Skeletal muscle tissue (tissue), 5 donors: ENCODE measurements around the gene IGF2BP3. TPM values are rescaled to one million over a fixed set of nuclear protein-coding genes. Genes with fewer than 3 reads are reported as not detected.

ENCODE experiments used
- H3K27ac ChIP-seq: one replicate; pipeline ENCODE4 v1.7.0; 2013; ENCODE audit warnings: mild to moderate bottlenecking, low read depth, low read length, inconsistent platforms
- H3K27me3 ChIP-seq, 3 donors: one replicate each; pipeline ENCODE4 v1.7.0; 2013; ENCODE audit warnings: low read length in 3 of 3; ENCODE audit not compliant: control insufficient read depth in 3 of 3, insufficient read depth in 3 of 3
- H3K36me3 ChIP-seq, 3 donors: one replicate each; pipeline ENCODE4 v1.7.0; 2013; ENCODE audit warnings: low read length in 3 of 3; ENCODE audit not compliant: control insufficient read depth in 3 of 3, insufficient read depth in 3 of 3
- H3K4me1 ChIP-seq, 3 donors: one replicate each; pipeline ENCODE4 v1.7.0; 2013; ENCODE audit warnings: low read length in 3 of 3, mild to moderate bottlenecking in 3 of 3; ENCODE audit not compliant: control insufficient read depth in 3 of 3, insufficient read depth in 3 of 3
- H3K4me3 ChIP-seq, 3 donors: one replicate each; pipeline ENCODE4 v1.7.0; 2013; ENCODE audit warnings: low read length in 3 of 3
- H3K9ac ChIP-seq, 3 donors: one replicate each; pipeline ENCODE4 v1.7.0; 2013; ENCODE audit warnings: low read length in 3 of 3, mild to moderate bottlenecking in 3 of 3, moderate library complexity in 2 of 3, low read depth in 1 of 3
- H3K9me3 ChIP-seq, 3 donors: one replicate each; pipeline ENCODE4 v1.7.0; 2013; ENCODE audit warnings: low read length in 3 of 3; ENCODE audit not compliant: control insufficient read depth in 3 of 3
- small RNA-seq: library from RNA; depleted of rRNA; stranded (forward); fragments of <200 nt; gene quantifications from one replicate; pipeline ENCODE3, GENCODE V24; 2014
- total RNA-seq: library from RNA; depleted of rRNA; stranded (reverse); fragments of >200 nt; gene quantifications from one replicate; pipeline ENCODE4 v1.2.3, GENCODE V29; 2014
- donor health status: Osteomylitis.

Gene IGF2BP3
- total RNA-seq, 1 donor from 2014 or later, result 59.0 TPM

GRCh38 chr7:23266918-23267317, 203.4 kb downstream of the IGF2BP3 start:
- no peak overlapping the region for H3K4me3 ChIP-seq
- H3K36me3 ChIP-seq, result peaks cover 0 to 11% (median 2%) of the 10 kb centered on the region in 3 donors
- H3K9me3 ChIP-seq, result no peaks in the 10 kb centered on the region
- H3K27me3 ChIP-seq, result peaks cover 0 to 2% (median 0%) of the 10 kb centered on the region in 3 donors
- no peaks in the 10 kb centered on the region for H3K4me1 ChIP-seq
- H3K27ac ChIP-seq, result no peak overlapping the region
- H3K9ac ChIP-seq, result no peak overlapping the region

GRCh38 chr7:23264916-23265458, 205.3 kb downstream of the IGF2BP3 start:
- Histone ChIP-seq H3K9ac (no peak overlapping the region), H3K9me3 (no peaks in the 10 kb centered on the region), H3K36me3 (peaks cover 0 to 15% (median 2%) of the 10 kb centered on the region in 3 donors), H3K27ac (no peak overlapping the region), H3K4me3 (no peak overlapping the region), H3K4me1 (no peaks in the 10 kb centered on the region), H3K27me3 (no peaks in the 10 kb centered on the region)

- Histone ChIP-seq H3K27ac (no peak overlapping the region), H3K9me3 (no peaks in the 10 kb centered on the region), H3K36me3 (peaks cover 0 to 14% (median 4%) of the 10 kb centered on the region in 3 donors), H3K4me1 (no peaks in the 10 kb centered on the region), H3K9ac (no peak overlapping the region), H3K4me3 (no peak overlapping the region), H3K27me3 (no peaks in the 10 kb centered on the region)
Observed at GRCh38 chr7:23261843-23262452, 208.3 kb downstream of the IGF2BP3 start.

- Histone ChIP-seq H3K4me1 (no peaks in the 10 kb centered on the region), H3K27me3 (no peaks in the 10 kb centered on the region), H3K9me3 (no peaks in the 10 kb centered on the region), H3K27ac (no peak overlapping the region), H3K36me3 (peaks cover 0 to 12% (median 3%) of the 10 kb centered on the region in 3 donors), H3K9ac (no peak overlapping the region), H3K4me3 (no peak overlapping the region)
Observed at GRCh38 chr7:23260371-23260770, 209.9 kb downstream of the IGF2BP3 start.

Small RNA genes within 50 kb of the gene (small RNA-seq; reads per million reads assigned to genes)
- gene AC079780.1 (not detected), gene RF00019 (not detected), gene RNU7-143P (not detected), gene SNORD65C (0.09 reads per million)

Other genes with a start within 250 kb of the IGF2BP3 start
- gene GPNMB, start 223.7 kb downstream of the IGF2BP3 start, total RNA-seq, result 49.6 TPM
- 95.5 TPM for gene MALSU1, start 171.2 kb downstream of the IGF2BP3 start, total RNA-seq
- gene TRA2A, start 61.5 kb upstream of the IGF2BP3 start, total RNA-seq, result 33.9 TPM
- 21.4 TPM for gene CCDC126, start 126.9 kb upstream of the IGF2BP3 start, total RNA-seq
- 0.52 TPM for gene FAM221A, start 209.7 kb upstream of the IGF2BP3 start, total RNA-seq
- gene STK31, start 239.7 kb upstream of the IGF2BP3 start, total RNA-seq, result 1.0 TPM